ENCODE measurements around the gene CLDN7.

DNA sequence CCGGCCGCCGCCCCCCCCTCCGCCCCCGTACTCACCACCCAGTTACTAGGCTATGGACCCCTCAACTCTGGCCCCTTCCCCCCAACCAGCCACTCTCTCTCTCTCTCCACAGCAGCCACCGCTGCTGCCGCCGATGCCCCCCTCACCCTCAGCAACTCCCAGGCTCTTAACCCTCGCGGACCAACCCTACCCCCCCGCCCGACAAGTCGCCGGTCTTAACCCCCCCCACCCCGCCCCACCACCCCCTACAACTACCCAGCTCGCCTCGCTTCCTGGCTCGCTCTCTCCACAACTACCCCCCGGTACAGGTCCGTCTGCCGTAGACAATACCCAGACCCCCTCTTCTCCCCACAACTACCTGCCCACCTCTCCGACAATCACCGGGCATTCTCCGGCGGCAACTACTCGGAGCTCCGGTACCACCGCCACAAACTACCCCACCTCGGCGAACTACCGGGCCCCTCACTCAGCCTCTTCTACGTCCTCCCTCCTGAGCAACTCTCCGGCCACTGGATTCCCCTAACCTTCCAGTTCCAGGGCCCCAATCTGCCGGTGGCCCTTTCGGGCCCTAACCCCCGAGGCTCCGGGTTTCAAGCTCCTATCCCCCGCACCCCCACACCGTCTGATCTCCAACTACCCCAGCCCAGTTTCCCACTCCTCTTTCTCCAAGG lies 23.7 kb downstream of the CLDN7 start:
- TF ChIP-seq ZC3H10 (CRISPR knock-in tag; IDR thresholded peaks at IDR 0.05) (no peak), OSR1 (CRISPR knock-in tag; IDR thresholded peaks at IDR 0.05) (no peak), TCF4 (CRISPR knock-in tag; IDR thresholded peaks at IDR 0.05; ENCODE audit: borderline replicate concordance) (no peak)

All from SK-N-SH treated with all-trans-retinoic acid at 6 μM for 48 hours (cell line).